ENCODE measurements around the gene ARL6IP6.

- TF ChIP-seq EZH2 (IDR thresholded peaks at IDR 0.05; ENCODE audit: low read length, missing control alignments) = no peak
- no peak for TF ChIP-seq CTCF (conservative IDR thresholded peaks at IDR 0.05 in 1 of 2, IDR thresholded peaks at IDR 0.05 in 1 of 2; ENCODE audit: low read depth in 1 of 2, low read length in 2 of 2)
These were observed 22.7 kb upstream of the ARL6IP6 start for GRCh38 chr2:152695763-152696162.
